ENCODE data around the gene SMDT1. TPM values are rescaled to one million over a fixed set of nuclear protein-coding genes. Genes with fewer than 3 reads are reported as not detected.
"Not testable (repeated sequence)": the region's sequence is repeated elsewhere in the genome, so short reads cannot be mapped to it uniquely, and the experiment has no call there.

The SMDT1 gene
- total and polyA plus RNA-seq, 10 of the 15 experiments (the other 5 are each of a cell fraction or from before 2014, with no cell fraction given) = 19.7 to 176 (median 66.3) TPM

GRCh38 chr22:42071508-42071907 lies 8.0 kb upstream of the SMDT1 start:
- FAIRE-seq; H3K9me3 ChIP-seq (replicated peaks; ENCODE audit: control insufficient read depth, insufficient read depth, low read length); ATAC-seq; H3K27me3 ChIP-seq (replicated peaks in 1 of 2; ENCODE audit: control insufficient read depth in 2 of 2, insufficient read depth in 2 of 2, low read length in 1 of 2); in situ Hi-C loops (cut with MboI); H4K20me1 ChIP-seq (ENCODE audit: control insufficient read depth, insufficient read depth); H2AFZ ChIP-seq (ENCODE audit: control insufficient read depth, low read depth, low read length); BruUV-seq (replicated peaks); H3K79me2 ChIP-seq (ENCODE audit: control insufficient read depth, insufficient read depth, low read length); DNase-seq (ENCODE audit: low read depth, low spot score): not testable (repeated sequence)
- Histone ChIP-seq H3K4me3 (peak overlapping the region; percentile 83), H3K4me2 (ENCODE audit: control insufficient read depth, insufficient read depth) (peak overlapping the region; percentile 82), H3K4me1 (ENCODE audit: control insufficient read depth, insufficient read depth, low read length) (peaks cover 19% of the 10 kb centered on the region), H3K36me3 (ENCODE audit: control insufficient read depth in 2 of 2, insufficient read depth in 2 of 2, low read length in 1 of 2) (peaks cover 3 to 11% of the 10 kb centered on the region in 2 experiments; a peak in 3 of 4 replicates), H3K9ac (ENCODE audit: control insufficient read depth, insufficient read depth, low read length) (peak overlapping the region; percentile 85; the same call in 1 of the 2 replicates), H3K27ac (ENCODE audit: control insufficient read depth, insufficient read depth) (peak overlapping the region; percentile 88; the same call in 1 of the 2 replicates)
- intact Hi-C loops (cut with micrococcal nuclease; ENCODE audit: unreplicated experiment) = loop anchor here (5.0 kb wide), 1 partner anchor 104 kb away; the partner anchor contains the start of gene SEPTIN3
- ChIA-PET CTCF (interaction anchor here (0.6 to 0.8 kb wide), 2 partner anchors 9 to 303 kb away, joined by 3 to 4 read pairs; no protein-coding TSS in a partner anchor), SMC1A (ENCODE audit: uncharacterized antibody, unreplicated experiment) (interaction anchor here (1.1 to 2.6 kb wide), 2 partner anchors 9 to 131 kb away, joined by 4 to 11 read pairs; partner anchors contain the start of gene SMDT1), RAD21 (ENCODE audit: unreplicated experiment) (interaction anchor here (0.7 kb wide), 1 partner anchor 9 kb away, joined by 4 read pairs; no protein-coding TSS in a partner anchor), POLR2A (interaction anchor here (0.6 to 3.0 kb wide), 4 partner anchors 8 to 370 kb away, joined by 3 to 21 read pairs (median 4); partner anchors contain the start of genes NDUFA6 and SMDT1)
- 63% methylated on average over 6 of the region's 7 CpGs for WGBS (ENCODE audit: insufficient coverage, insufficient replicate concordance, low lambda C conversion rate, missing lambda C conversion rate)

DNA sequence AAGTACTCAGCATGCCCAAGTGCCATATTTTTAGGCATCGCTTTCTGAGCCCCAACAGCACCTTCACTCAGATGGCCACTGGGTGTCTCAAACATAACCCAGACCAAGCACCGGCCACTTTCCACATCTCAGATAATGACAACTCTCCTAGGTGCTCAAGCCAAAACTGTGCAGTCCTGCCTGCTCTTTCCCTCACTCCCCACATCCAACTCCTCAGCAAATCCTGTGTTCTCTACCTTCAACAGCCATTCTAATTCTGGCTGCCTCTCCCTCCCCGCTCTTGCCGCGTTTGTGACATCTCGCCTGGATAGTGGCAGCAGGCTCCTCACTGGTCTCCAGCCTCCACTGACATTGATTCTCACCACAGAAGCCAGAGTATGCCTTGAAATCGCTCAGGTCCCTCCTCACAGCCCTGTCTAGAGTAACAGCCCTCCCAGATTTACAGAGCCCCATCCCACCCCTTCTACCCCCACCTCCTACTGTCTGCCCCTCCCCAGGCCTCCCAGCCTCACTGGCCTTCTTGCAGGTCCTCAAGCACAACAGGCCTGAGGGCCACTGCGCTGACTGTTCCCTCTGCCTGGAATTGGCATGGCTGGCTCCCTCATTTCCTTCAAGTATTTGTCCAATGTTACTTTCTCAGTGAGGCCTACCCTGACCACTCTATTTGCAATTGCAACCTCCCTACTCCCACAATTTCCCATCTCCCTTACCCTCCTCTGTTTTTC lies 6.7 kb upstream of the SMDT1 start:
- no peak overlapping the region for H3K4me3 ChIP-seq
- no peaks in the 10 kb centered on the region for H3K27me3 ChIP-seq (replicated peaks in 1 of 2; ENCODE audit: control insufficient read depth in 2 of 2, insufficient read depth in 2 of 2, low read length in 1 of 2)
- BruUV-seq (replicated peaks) = no TSS peak
- ChIA-PET POLR2A (no interaction called here), SMC1A (ENCODE audit: uncharacterized antibody, unreplicated experiment) (no interaction called here), CTCF (no interaction called here), RAD21 (ENCODE audit: unreplicated experiment) (no interaction called here)
- no peak for ATAC-seq
- WGBS (ENCODE audit: insufficient coverage, insufficient replicate concordance, low lambda C conversion rate, missing lambda C conversion rate) = 81% methylated on average over 7 of the region's 8 CpGs
- peaks cover 0 to 5% of the 10 kb centered on the region in 2 experiments; a peak in 2 of 4 replicates for H3K36me3 ChIP-seq (ENCODE audit: control insufficient read depth in 2 of 2, insufficient read depth in 2 of 2, low read length in 1 of 2)
- intact Hi-C loops (cut with micrococcal nuclease; ENCODE audit: unreplicated experiment) = loop anchor here (5.0 kb wide), 1 partner anchor 105 kb away; the partner anchor contains the start of gene SEPTIN3
- TF ChIP-seq CHD1 (IDR thresholded peaks at IDR 0.05; ENCODE audit: low read depth, low read length) = no peak
- TF ChIP-seq, protein P1, sequence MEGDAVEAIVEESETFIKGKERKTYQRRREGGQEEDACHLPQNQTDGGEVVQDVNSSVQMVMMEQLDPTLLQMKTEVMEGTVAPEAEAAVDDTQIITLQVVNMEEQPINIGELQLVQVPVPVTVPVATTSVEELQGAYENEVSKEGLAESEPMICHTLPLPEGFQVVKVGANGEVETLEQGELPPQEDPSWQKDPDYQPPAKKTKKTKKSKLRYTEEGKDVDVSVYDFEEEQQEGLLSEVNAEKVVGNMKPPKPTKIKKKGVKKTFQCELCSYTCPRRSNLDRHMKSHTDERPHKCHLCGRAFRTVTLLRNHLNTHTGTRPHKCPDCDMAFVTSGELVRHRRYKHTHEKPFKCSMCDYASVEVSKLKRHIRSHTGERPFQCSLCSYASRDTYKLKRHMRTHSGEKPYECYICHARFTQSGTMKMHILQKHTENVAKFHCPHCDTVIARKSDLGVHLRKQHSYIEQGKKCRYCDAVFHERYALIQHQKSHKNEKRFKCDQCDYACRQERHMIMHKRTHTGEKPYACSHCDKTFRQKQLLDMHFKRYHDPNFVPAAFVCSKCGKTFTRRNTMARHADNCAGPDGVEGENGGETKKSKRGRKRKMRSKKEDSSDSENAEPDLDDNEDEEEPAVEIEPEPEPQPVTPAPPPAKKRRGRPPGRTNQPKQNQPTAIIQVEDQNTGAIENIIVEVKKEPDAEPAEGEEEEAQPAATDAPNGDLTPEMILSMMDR (IDR thresholded peaks at IDR 0.05 in 2 of 3, conservative IDR thresholded peaks at IDR 0.05 in 1 of 3; ENCODE audit: control insufficient read depth in 2 of 3, extremely low read depth in 1 of 3, insufficient read depth in 1 of 3, low read depth in 3 of 3, low read length in 3 of 3) = peak in 1 of 3 experiments; percentile 25; a peak in 1 of 6 replicates
- H3K9me3 ChIP-seq (replicated peaks; ENCODE audit: control insufficient read depth, insufficient read depth, low read length) = no peaks in the 10 kb centered on the region
- H3K4me2 ChIP-seq (ENCODE audit: control insufficient read depth, insufficient read depth) = no peak overlapping the region
- H4K20me1 ChIP-seq (ENCODE audit: control insufficient read depth, insufficient read depth) = peaks cover 2% of the 10 kb centered on the region; the same call in 1 of the 2 replicates
- DNase-seq (ENCODE audit: low read depth, low spot score) = no peak
- H3K4me1 ChIP-seq (ENCODE audit: control insufficient read depth, insufficient read depth, low read length) = peaks cover 19% of the 10 kb centered on the region
- H3K79me2 ChIP-seq (ENCODE audit: control insufficient read depth, insufficient read depth, low read length) = peaks cover 10% of the 10 kb centered on the region
- H2AFZ ChIP-seq (ENCODE audit: control insufficient read depth, low read depth, low read length) = no peak overlapping the region
- in situ Hi-C loops (cut with MboI) = no loop called here
- FAIRE-seq = no peak
- H3K9ac ChIP-seq (ENCODE audit: control insufficient read depth, insufficient read depth, low read length) = no peak overlapping the region
- H3K27ac ChIP-seq (ENCODE audit: control insufficient read depth, insufficient read depth) = no peak overlapping the region
